Large intestine (tissue), 1 donor: ENCODE data around the gene ANGPT4. TPM values are rescaled to one million over a fixed set of nuclear protein-coding genes. Genes with fewer than 3 reads are reported as not detected.

ENCODE experiments used
- polyA plus RNA-seq: library from polyadenylated mRNA; unstranded; fragments of 120-200 nt; gene quantifications from one replicate; pipeline ENCODE4 v1.2.1, GENCODE V29; 2013

ANGPT4 gene
- polyA plus RNA-seq, 1 donor = 0.03 TPM

Other genes with a start within 250 kb of the ANGPT4 start
- 0.01 TPM for gene SCRT2, start 240.5 kb downstream of the ANGPT4 start, polyA plus RNA-seq
- 11.3 TPM for gene SLC52A3, start 147.8 kb downstream of the ANGPT4 start, polyA plus RNA-seq
- gene FAM110A, start 82.6 kb downstream of the ANGPT4 start, polyA plus RNA-seq = 7.5 TPM
- gene RSPO4, start 86.0 kb upstream of the ANGPT4 start, polyA plus RNA-seq = 0.28 TPM
- gene PSMF1, start 202.3 kb upstream of the ANGPT4 start, polyA plus RNA-seq = 121 TPM